NCI-H1105 (cell line): ENCODE results near the gene BCR.

Experiments used
- DNase-seq: peaks from one replicate; lab custom pipeline; 2025; lab: John Stamatoyannopoulos, UW

Gene BCR

GRCh38 chr22:23151827-23152226 is 28.5 kb upstream of the BCR start:
- DNase-seq = no peak

GRCh38 chr22:23152238-23153114 is 27.8 kb upstream of the BCR start:
- no peak for DNase-seq

GRCh38 chr22:23153994-23154393 is 26.3 kb upstream of the BCR start:
- DNase-seq = no peak

GRCh38 chr22:23154461-23154860 is 25.8 kb upstream of the BCR start:
- DNase-seq = no peak

GRCh38 chr22:23155143-23155542 is 25.2 kb upstream of the BCR start:
- DNase-seq = no peak

DNA sequence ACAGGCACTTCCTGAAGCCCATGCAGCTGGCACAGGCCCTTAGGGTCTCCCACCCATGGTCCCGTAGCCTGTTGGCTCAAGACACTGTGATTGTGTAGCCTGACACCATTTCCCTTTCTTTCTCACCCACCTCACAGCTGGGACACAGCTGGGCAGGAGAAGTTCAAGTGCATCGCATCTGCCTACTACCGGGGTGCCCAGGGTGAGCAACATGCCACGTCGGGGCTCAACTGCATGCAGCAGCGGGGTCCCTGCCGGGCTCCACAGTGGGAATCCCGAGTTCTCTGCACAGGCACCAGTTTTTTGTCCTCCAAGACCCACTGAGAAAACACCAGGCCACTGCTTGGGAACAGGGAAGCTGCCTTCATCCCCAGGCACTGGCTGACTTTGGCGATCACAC is 24.5 kb upstream of the BCR start:
- DNase-seq = no peak

- DNase-seq = no peak
Measured at GRCh38 chr22:23156286-23156685, 24.0 kb upstream of the BCR start.

DNA sequence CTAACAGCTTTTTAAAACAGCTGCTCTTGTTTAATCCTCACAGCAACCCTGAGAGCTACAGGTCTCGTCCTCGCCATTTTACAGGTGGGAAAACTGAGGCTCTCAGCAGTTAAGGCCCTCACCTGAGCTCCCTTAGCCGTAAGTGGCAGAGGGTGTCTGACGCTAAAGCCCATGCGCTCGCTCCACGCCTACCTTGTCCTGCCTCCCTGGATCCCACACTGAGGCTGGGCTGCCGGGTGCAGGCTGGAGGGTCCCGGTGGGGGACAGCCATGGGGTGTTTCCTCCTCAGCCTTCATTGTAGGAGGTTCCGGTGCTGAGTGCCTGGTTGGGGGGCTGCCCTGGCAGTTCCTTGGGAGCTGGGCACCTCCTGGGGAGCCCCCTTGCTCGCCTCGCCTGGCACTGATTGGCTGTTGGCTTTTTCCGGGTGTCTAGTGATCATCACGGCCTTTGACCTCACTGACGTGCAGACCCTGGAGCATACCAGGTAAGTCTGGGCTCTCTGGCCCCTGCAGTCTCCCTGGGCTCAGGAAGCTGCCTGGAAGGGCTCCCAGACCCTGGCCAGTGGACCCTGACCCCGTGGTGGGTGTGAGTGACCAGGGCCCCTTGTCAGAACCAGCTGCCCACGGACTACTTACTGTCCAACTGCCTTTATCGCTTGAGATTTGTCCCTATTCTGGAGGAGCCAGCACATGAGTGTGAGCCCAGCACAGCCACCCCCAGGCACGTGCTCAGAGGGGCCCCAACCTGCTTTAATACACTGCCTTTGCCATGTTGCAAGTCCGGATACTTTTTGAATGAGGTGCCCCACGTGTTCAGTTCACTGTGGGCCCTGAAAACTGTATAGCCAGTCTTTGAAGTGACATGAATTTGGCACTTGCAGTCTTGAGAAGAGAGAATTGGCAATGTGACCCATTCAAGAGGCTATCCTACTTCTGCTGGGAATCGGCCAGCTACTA is 22.5 kb upstream of the BCR start:
- DNase-seq = no peak

- no peak for DNase-seq
Measured at GRCh38 chr22:23158516-23159290, 21.6 kb upstream of the BCR start.

DNA sequence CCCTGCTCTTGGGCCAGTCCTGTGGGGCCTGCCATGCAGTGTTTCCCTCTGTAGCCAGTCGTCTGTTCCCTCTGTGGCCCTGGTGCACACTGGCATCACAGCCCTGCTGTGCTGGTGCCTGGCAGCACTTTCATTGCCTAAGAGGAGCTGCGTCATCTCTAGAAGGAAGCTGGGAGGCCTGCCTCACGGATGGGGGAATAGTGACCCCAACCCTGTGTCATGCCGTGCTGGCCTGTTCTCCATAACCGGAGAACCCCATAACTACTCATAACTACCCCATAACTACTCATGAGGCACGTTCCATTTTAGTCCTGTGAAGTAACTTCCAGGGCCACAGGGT is 21.0 kb upstream of the BCR start:
- DNase-seq = no peak

- DNase-seq = no peak
Measured at GRCh38 chr22:23161029-23161428, 19.3 kb upstream of the BCR start.

DNA sequence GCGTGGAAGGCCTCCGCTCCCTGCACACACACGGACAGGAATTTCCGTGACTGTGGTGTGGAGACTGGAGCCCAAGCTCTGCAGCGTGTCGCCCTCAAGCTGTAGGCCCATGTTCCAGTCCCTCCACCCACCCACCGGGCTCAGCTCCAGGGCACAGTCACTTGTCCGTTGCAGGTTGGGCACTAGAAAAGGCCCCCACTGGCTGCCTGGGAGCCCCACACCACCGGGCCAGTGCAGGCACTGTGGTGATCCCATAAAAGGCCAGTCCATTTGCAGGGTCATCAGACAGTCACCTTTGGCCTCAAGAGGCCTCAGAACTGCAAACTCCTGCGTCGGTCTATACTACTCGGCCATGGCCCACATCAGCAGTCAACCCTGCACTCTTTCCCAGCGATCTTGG is 18.7 kb upstream of the BCR start:
- DNase-seq = no peak

DNA sequence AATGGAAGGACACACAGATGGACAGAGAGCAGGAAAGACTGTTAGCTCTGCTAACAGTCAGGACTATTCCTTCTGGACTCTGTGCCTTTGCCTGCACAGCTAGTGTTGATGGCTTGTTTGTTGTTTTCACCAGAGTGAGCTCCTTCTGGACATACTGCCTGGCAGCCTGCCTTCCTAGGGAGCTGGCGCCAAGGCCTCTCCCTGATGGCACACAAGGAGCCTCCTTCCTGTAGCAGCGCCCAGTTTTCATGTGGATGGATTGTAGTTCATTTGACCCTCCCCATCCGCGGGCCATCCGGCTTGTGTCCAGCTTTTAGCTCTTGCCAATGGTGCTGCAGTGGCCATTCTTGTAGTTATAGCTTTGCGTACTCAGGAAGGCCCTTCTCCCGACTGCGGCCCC is 16.6 kb upstream of the BCR start:
- no peak for DNase-seq

DNA sequence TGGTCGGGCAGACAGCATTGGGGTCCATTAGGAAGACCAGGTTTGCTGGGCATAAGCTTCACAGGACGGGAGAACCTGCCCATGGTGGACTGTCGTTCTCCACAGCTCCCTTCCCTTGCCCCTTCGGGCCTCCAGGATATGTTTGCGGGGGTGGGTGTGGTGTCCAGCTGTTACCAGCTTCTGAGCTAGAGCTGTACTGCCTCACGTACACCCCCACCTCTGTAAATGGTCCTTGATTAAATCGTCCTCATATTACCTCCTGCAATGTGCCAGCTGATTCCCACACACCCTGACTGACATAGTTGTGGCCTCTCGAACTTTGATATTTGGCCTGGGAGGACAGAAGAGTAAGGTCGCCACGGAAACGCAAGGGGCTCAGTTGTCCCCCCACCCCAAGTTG is 16.2 kb upstream of the BCR start:
- DNase-seq = no peak

- DNase-seq = no peak
Measured at GRCh38 chr22:23166042-23166831, 14.1 kb upstream of the BCR start.

- no peak for DNase-seq
Measured at GRCh38 chr22:23166841-23167616, 13.3 kb upstream of the BCR start.

DNA sequence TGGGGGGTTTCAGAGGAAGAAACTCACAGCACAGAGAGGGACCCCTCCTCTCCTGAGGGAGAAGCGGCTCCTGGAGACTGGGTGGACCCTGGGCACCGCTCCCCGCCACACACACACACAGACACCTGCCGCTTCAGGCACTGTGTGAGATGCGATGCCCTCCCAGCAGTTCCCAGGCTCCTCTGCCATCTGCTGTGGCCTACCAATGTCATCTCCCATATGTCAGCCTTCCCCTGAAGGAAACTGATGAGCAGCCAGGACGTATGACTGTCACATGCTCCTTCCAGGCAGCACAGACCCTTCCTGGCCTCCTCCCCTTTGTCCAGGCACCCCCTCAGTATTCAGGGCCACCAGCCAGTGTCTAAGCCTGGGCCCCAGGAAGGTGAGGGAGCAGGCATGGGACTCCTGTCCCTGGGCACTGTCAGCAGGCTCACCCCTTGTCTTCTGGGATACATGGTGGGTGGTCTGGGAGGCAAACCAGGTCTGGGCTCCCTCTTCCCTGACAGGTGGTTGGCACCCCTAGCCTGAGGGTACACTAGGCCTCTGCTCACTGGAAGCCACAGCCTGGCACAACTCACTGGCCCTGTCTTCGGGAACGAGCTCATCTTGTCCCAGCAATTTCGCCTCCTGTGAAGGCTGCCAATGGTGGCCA is 11.8 kb upstream of the BCR start:
- no peak for DNase-seq

DNA sequence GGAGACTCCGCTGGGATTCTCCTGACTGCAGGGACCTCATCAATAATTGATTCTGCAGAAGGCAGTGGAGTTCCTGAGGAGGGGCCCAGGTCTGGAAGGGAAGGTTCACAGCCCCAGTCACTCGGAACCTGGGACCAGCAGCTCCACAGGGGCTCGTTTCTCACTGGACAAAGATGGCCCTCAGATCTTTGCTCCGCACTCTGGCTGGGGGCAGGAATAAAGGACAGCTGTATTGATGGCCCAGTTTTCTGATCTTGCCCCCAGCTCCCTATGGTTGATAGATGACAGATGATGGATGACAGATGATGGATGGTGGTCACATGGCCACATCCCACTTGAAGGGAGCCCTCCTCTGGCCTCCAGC is 11.3 kb upstream of the BCR start:
- DNase-seq = no peak

DNA sequence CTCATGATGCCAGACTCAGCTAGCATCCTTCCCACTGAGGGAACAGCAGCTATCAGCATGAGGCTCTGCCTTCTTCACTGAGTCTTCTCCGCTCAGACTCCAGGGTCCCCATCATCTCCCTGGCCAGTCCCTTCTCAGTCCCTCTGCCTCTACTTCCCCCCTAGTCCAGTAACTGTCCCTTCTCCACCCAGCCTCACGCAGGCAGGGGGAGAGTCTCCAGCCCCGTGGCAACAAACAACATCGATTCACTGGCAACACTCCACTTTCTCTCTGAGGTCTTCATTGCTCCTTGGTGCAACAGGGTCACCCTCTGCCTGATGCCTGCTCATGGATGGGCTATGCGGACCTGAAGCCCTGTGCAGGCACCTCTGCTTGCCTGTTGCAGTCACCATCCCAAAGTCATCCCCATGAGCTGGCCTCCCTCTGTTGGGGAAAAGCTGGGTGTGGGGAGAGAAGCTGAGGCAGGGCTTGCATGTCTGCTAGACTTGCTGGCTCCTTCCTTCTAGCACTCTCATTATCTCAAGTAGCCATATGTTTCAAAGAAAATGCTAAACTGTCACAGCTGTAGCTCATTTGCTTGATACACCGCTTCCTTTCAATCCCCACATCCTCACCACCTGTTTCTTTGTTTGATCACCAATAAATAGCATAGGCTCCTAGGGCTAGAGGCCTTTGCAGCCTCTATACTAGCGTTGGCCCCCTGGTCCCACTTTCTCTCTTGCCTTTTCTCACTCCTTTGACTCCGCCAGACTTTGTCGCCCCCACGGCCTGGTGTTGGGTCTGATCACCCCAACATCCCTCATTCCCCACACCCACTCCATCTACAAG is 4.3 kb upstream of the BCR start:
- DNase-seq = no peak
